Epithelial cell of proximal tubule (primary cell): ENCODE data around the gene MRPL32. TPM values are rescaled to one million over a fixed set of nuclear protein-coding genes. Genes with fewer than 3 reads are reported as not detected.

Source experiments
- DNase-seq: peaks from one replicate; pipeline ENCODE4 v3.0.0-alpha.2; 2011; ENCODE audit warnings: low read depth
- H3K4me3 ChIP-seq: 2 replicates; pipeline ENCODE4 v1.5.1; 2011; ENCODE audit warnings: low read depth, mild to moderate bottlenecking, low read length
- CTCF ChIP-seq: conservative IDR thresholded peaks from 2 replicates; pipeline ENCODE4 v1.5.1; 2012; ENCODE audit warnings: low read depth, mild to moderate bottlenecking, low read length
- total RNA-seq: library from RNA; depleted of rRNA; stranded (reverse); fragments of >200 nt; gene quantifications from 2 replicates; pipeline ENCODE4 v1.2.3, GENCODE V29; 2015

MRPL32 gene
- total RNA-seq, 1 donor from 2014 or later = 97.2 TPM

GRCh38 chr7:42935861-42936260, 3.7 kb downstream of the MRPL32 start:
- no peak for TF ChIP-seq CTCF
- no peak for DNase-seq
- no peak overlapping the region for H3K4me3 ChIP-seq

GRCh38 chr7:42939457-42940240, 7.5 kb downstream of the MRPL32 start:
- TF ChIP-seq CTCF = no peak
- no peak overlapping the region for H3K4me3 ChIP-seq
- DNase-seq = no peak

- TF ChIP-seq CTCF = peak; percentile 97
- H3K4me3 ChIP-seq = no peak overlapping the region
- no peak for DNase-seq
These were observed 9.0 kb downstream of the MRPL32 start for GRCh38 chr7:42940985-42941847.

GRCh38 chr7:42945821-42946626, 13.8 kb downstream of the MRPL32 start:
- no peak overlapping the region for H3K4me3 ChIP-seq
- DNase-seq = no peak
- no peak for TF ChIP-seq CTCF

GRCh38 chr7:42946627-42946950, 14.4 kb downstream of the MRPL32 start:
- no peak overlapping the region for H3K4me3 ChIP-seq
- no peak for TF ChIP-seq CTCF
- no peak for DNase-seq

- no peak for DNase-seq
- no peak for TF ChIP-seq CTCF
- H3K4me3 ChIP-seq = no peak overlapping the region
These were observed 15.3 kb downstream of the MRPL32 start for GRCh38 chr7:42947521-42947920.
